Stomach (tissue), 4 donors: ENCODE measurements around the gene SCNM1.

Source experiments
- CTCF ChIP-seq, 7 experiments: fragments of 450-650 bp in 4 of 7; fragments of 200-600 bp in 3 of 7; sonication (generic) in 3 of 7; IDR thresholded peaks; one replicate each; pipeline ENCODE4 v1.5.1; 2016 to 2019; ENCODE audit warnings: antibody characterized with exemption in 7 of 7, control low read depth in 2 of 7, mild to moderate bottlenecking in 1 of 7
- EP300 ChIP-seq: sonication (generic); formaldehyde crosslinking; IDR thresholded peaks from one replicate; pipeline ENCODE4 v1.6.1; 2017; ENCODE audit warnings: antibody characterized with exemption
- POLR2A ChIP-seq, 4 donors: fragments of 450-650 bp; IDR thresholded peaks; one replicate each; pipeline ENCODE4 v1.6.1; 2016; ENCODE audit warnings: antibody characterized with exemption in 4 of 4, control low read depth in 2 of 4, mild to moderate bottlenecking in 1 of 4, moderate library complexity in 1 of 4
- POLR2AphosphoS5 ChIP-seq, 3 donors: sonication (generic); formaldehyde crosslinking; IDR thresholded peaks; one replicate each; pipeline ENCODE4 v1.6.1; 2016; ENCODE audit warnings: antibody characterized with exemption in 3 of 3

- no peak for TF ChIP-seq CTCF (IDR thresholded peaks at IDR 0.05)
- TF ChIP-seq POLR2A (IDR thresholded peaks at IDR 0.05): no peak
- no peak for TF ChIP-seq EP300
- TF ChIP-seq POLR2AphosphoS5 (IDR thresholded peaks at IDR 0.05): no peak
Observed at GRCh38 chr1:151145304-151146071, 20.5 kb upstream of the SCNM1 start.
